GM18909 (cell line): ENCODE results near the gene DDX47.

Source experiments
- ATAC-seq: cut with Tn5 transposase; IDR thresholded peaks from one replicate; pipeline ENCODE4 v1.9.1; 2021; ENCODE audit warnings: mild to moderate bottlenecking; ENCODE audit not compliant: unreplicated experiment, poor library complexity

Gene DDX47

DNA sequence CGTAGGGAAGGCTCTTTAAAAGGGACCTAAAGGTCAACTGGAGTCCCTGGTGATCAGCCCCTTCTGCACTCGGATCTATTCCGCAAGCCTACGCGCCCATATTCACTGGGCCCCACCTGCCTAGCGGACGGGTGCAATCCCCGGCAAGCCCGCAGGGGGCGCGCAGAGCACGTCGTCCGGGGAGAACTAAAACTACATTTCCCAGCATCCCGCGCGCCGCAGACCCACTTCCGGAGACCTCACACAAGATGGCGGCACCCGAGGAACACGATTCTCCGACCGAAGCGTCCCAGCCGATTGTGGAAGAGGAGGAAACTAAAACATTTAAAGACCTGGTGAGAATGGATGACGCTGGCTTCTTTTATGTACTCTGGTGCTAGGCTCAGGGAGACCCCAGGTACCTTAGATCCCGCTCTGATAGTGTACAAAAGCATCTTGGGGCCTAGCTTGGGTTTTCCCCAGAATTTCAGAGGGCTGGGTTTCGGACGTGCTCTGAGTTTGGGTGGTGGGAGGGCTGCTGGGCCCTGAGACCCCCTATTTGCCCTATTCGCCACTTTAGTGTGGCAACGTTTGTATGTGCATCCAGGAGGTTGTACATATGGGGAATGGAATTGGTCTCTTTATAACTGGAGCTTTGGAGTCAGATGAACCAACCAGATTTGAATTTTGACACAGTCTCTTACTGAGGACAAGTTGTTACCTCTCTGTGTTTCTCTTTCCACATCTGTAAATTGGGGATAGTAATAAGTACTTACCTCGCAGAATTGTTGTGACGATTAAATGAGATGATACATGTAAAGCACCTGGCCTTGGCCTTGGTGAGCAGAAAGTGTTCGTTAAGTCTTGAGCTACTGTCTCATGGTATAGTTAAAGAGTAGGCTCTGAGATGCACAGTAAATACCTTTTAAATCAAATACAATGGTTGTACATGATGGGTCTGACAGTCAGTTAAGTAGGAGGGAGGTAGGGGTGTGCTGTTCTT lies at the start of gene DDX47:
Gene DDX47 (plus strand): TSS at position 227 of the 982 bp plus-strand sequence. CDS start 22 bp downstream, at position 249.
- ATAC-seq: peak; percentile 83

GRCh38 chr12:12764824-12765223 lies 48.3 kb upstream of the DDX47 start:
- no peak for ATAC-seq

DNA sequence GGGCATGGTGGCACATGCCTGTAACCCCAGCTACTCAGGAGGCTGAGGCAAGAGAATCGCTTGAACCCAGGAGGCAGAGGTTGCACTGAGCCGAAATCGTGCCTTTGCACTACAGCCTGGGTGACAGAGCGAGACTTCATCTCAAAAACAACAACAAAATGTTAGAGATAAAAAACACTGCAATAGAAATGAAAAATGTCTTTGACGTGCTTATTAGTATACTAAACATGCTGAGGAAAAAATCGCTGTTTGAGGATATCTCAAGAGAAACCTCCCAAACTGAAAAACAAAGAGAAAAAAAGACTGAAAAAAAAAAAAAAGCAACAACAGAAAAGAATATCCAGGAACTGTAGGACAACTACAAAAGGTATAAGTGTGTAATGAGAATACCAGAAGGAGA lies 42.9 kb upstream of the DDX47 start:
- ATAC-seq: no peak

DNA sequence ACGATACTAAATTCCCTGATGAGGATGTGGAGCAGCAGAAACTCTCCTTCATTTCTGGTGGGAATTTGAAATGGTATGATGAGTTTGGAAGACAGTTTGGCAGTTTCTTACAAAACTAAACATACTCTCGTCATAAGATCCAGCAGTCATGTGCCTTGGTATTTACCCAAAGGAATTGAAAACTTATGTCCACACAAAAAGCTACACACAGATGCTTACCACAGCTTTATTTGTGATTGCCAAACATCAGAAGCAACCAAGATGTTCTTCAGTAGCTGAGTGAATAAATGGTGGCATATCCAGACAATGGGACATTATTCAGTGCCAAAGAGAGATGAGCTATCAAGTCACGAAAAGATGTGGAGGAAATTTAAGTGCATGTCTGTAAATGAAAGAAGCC lies 38.4 kb upstream of the DDX47 start:
- ATAC-seq: no peak

DNA sequence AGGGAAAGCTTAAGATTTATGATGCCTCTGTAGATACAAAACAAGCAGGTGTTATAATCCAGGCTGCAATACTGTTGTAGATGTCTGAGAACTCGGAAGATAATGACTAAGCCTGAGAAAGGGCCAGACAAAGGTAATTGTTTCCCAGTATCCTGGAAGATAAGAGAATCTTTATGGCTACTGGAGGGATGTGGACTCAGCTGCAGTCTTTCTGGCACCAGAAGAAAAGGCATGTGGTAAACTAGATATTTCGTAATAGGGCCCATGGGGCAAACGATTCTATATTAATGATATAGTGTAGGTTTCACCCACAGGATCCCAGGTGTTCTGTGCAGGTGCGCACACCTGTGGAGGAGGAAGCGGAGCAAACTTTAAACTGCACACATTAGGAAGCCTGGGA lies 36.9 kb upstream of the DDX47 start:
- ATAC-seq: no peak

DNA sequence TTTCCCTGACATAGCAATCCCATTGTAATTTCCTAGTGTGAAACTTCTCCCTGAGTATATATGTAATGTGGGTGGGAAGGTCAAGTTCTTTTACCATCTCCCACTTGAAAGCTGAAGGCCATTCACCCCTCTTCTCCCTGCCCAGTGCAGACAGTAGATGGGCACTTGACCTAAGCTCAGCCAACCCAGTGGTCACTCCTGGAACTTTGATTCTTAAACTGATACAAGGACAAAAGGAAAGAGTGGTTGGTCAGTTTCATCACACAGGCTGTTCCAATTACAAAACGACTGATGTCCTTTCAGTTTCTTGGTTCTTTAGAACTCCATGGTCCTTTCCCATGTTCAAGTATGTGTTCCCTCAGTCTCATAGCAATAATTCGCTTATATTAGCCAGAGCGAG lies 36.1 kb upstream of the DDX47 start:
- no peak for ATAC-seq

DNA sequence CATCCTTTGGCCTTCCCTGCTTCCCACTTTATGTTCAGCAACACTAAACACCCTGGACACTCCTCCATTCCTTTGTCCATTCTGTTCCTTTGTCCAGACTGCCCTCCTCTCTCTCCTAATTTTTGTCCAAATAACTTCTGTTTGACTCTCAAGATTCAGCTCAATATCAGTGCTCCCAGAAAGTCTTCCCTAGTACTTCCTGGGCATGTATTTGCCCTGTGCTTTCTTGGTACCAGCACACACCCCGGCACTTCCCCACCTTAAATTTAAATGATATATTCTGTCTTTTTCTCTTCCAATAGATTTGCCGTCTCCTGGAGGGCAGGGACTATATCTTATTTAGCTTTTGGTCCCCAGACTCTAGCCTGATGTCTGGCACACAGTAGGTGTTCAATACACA lies 34.1 kb upstream of the DDX47 start:
- ATAC-seq: no peak

DNA sequence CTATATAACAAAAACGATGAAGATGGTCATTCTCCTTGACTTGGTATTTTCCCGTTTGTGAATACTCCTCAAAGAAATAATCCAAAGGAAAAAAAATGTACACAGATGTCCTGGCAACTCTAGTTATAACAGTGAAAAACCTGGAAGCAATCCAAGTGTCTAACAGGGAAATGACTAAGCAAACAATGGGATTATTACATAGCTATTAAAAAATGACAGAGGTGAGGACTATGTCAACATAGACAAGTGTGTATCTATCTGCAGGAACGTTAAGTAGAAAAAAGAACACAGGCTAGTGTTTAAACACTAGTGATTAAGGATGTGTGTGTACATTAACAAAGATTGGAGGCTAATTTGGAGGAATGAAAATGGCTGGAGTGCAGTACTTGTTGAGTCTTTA lies 33.6 kb upstream of the DDX47 start:
- no peak for ATAC-seq

DNA sequence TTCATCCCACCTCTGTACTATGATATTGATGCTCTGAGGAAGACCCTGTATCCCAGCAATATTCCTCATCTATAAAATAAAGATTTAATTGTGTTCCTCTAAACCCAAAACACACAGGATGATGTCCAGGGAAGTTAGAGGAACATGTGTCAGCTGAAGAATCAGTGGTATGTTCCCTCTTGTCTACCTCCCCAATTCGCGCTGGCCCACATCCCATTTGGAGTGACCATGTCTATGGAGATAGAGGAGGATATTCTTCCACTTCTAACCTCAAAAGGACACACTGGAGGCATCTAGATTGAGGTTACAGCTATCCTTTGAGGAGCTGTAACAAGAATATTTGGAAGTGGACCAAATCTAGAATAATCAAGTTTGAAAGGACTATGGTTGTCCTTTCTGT lies 29.0 kb upstream of the DDX47 start:
- no peak for ATAC-seq

DNA sequence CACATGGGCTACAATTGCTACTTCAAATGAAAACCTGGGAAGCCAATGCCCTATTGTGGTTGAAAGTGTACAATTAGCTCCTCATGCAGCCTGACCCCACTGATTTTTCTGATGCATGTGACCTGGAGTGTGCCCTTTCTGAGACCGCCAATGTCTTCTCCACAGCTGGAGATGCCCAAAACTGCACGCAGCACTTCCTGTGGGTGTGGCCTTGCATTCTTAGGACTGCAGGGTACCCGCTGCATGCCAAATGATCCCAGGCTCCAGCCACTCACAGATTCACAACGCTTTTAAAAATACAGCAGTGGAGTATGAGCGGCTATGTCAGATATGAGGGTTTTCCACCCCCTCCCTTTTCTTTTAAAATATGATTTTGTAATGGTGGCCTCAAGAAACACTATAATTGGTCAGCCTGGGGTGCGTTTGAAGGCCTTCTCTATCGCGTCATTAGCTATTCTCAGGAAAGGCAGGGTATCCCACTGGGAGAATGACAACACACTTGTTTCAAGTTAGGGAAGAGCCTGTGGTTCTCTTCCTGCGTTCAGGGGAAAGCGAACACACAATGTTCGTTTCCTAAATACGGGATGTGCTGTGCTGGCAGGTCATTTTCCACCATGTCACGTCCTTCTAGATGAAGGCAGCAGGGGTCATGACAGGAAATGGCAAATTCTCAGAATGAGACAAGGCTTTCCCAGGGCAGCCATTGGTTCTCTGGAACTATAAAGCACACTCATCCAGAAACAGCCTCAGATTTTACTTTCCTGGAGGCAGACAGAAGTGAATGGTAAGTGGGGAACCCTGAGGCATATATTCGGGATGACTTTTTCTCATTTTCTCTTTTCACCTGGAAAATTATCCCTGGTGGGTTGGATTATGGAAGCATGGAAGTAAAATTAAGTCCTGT lies 28.0 kb upstream of the DDX47 start, which contains the start of gene APOLD1:
Gene APOLD1 (plus strand): TSS at position 749 of the 904 bp plus-strand sequence. CDS start 33 bp downstream, at position 782.
- no peak for ATAC-seq

- ATAC-seq: peak; percentile 13
Observed at GRCh38 chr12:12786351-12786705, 26.8 kb upstream of the DDX47 start.

- ATAC-seq: peak; percentile 87
Observed at GRCh38 chr12:12786706-12787601, 26.2 kb upstream of the DDX47 start.

DNA sequence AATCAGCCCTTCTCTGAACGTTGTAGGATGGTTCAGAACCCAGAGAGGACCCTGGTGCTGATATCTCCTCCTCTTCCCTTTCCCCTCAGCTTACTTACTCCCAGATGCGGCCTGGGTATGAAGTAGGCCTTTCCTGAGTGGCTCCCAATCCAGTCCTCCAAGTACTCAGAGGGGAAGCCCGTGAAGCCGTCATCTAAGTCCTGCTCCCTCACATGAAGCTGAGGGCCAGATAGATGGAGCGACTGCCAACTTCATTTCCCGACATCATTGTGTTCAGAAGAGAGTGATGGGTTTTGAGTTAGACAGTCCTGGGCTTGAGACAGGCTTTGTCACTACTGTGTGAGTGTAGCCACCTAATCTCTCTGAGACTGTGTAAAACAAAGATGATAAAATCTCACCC lies 25.0 kb upstream of the DDX47 start:
- ATAC-seq: no peak

- peak; percentile 60 for ATAC-seq
Observed at GRCh38 chr12:12788675-12789368, 24.3 kb upstream of the DDX47 start.

DNA sequence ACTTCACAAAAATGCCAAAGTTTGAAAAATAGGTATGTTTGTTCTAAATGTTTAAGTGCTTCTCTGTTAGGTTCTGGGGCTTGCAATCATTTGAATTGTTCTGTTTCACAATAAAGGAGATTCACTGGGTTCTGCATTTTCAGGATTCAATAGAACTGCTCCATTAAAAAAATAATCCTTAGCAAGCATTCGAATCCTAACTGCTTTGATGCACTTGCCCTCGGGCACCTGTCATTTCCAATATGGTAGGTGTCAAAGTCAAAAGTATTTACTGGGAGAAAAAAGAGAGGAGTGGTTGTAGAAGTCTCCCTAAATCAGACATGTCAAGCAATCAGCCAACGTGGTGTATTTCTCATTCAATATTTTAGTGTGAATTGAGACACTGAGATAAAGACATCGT lies 22.2 kb upstream of the DDX47 start:
- ATAC-seq: no peak

DNA sequence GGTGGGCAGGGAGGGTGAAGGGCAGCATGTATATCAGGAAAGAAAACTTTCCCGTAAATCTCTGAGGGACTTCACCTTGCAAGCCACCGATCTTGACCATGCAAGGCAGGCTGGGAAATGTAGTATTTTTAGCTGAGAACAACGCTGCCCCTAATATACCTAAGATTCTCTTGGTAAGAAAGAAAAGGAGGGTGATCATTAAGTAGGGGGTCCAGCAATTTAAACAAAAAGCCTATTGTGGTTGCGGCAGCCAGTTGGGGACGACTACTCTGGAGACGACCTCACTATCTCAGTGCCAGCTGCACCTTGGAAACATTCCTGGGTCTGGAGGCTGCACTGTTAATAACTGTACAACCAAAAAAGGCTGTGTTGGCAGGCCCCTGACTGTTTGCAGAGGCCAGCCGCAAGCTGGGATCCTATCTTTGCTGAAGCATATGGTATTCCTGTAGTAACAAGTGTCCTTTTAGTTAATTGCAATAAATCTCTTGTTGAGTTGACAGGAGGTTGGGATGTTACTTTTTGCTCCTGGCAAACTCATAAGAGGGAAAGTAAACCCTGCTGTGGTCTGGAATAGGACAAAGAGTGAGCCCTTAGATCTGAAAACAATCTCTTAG lies 21.3 kb upstream of the DDX47 start:
- no peak for ATAC-seq

GRCh38 chr12:12792421-12792820 lies 20.7 kb upstream of the DDX47 start:
- ATAC-seq: no peak

DNA sequence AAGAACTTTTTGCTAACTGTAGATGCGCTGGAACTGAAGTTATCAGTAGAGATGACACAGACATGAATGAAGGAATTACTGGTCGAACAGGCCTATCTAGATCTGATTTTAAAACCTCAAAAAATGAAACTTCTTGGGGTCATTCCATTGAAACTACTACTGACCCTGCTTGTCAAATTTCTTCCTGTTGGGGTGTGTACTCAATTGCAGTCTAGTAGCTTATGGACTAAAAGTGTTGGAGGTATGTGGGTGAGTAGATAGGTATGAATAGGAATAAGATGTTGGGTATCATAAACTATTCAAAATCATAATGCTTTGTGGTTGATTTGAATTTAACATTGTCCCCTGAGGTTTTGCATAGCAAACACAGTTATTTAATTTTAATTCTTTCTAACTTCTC lies 18.5 kb upstream of the DDX47 start:
- ATAC-seq: no peak

DNA sequence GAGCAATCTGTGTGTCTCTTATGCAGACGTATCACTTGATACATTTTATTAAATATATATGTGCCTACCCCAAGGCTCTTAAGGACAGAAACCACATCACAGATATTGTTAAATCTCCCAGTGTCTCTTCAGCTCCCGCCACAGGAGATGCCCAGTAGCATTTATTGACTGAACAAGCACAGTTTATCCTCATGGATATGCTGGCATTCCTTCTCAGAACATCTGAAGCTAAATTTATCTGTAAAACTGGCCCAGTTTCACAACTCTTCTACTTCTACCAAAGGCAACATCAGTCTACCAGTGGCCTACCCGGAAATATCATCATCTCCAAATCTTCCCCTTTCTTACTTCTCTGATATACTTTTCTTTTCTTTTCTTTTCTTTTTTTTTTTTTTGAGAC lies 17.0 kb upstream of the DDX47 start:
- no peak for ATAC-seq
